GM23338 (cell line): ENCODE data around the gene CPNE1.
"Not testable (repeated sequence)": the region's sequence is repeated elsewhere in the genome, so short reads cannot be mapped to it uniquely, and the experiment has no call there.

Source experiments
- CREB1 ChIP-seq: fragments of 250-450 bp; sonication (Bioruptor Pico); IDR thresholded peaks from 2 replicates; pipeline ENCODE4 v1.5.0; 2020; ENCODE audit warnings: low read depth, mild to moderate bottlenecking, moderate library complexity
- CTCF ChIP-seq, 2 experiments: fragments of 200-600 bp in 1 of 2; sonication (generic) in 1 of 2; conservative IDR thresholded peaks; 2 replicates each; pipeline versions ENCODE4 v1.5.1 to v1.6.1; 2016 to 2017; ENCODE audit warnings: antibody characterized with exemption in 2 of 2, low read depth in 2 of 2, mild to moderate bottlenecking in 2 of 2, moderate library complexity in 1 of 2
- ETS1 ChIP-seq: IDR thresholded peaks from 2 replicates; pipeline ENCODE4 v1.6.1; 2016; ENCODE audit warnings: antibody characterized with exemption
- EZH2 ChIP-seq: fragments of 200-600 bp; sonication (generic); IDR thresholded peaks from one replicate; pipeline ENCODE4 v1.8.0; 2017; ENCODE audit warnings: antibody characterized with exemption, mild to moderate bottlenecking, low read depth; ENCODE audit not compliant: unreplicated experiment
- EZH2phosphoT487 ChIP-seq: fragments of 200-600 bp; sonication (generic); IDR thresholded peaks from one replicate; pipeline ENCODE4 v1.8.1; 2018; ENCODE audit warnings: antibody characterized with exemption; ENCODE audit not compliant: unreplicated experiment
- JUNB ChIP-seq: IDR thresholded peaks from one replicate; pipeline ENCODE4 v1.6.1; 2016; ENCODE audit warnings: antibody characterized with exemption; ENCODE audit not compliant: unreplicated experiment
- NANOG ChIP-seq: IDR thresholded peaks from 2 replicates; pipeline ENCODE4 v1.6.1; 2016; ENCODE audit warnings: antibody characterized with exemption, borderline replicate concordance
- POLR2AphosphoS5 ChIP-seq: IDR thresholded peaks from 2 replicates; pipeline ENCODE4 v1.6.1; 2016; ENCODE audit warnings: antibody characterized with exemption, low read depth
- REST ChIP-seq: IDR thresholded peaks from one replicate; pipeline ENCODE4 v1.6.1; 2018; ENCODE audit warnings: antibody characterized with exemption; ENCODE audit not compliant: unreplicated experiment
- STAT1 ChIP-seq: IDR thresholded peaks from one replicate; pipeline ENCODE4 v1.6.1; 2016; ENCODE audit warnings: antibody characterized with exemption; ENCODE audit not compliant: unreplicated experiment

GRCh38 chr20:35705894-35706293 is 41.2 kb upstream of the CPNE1 start:
- not testable (repeated sequence) for TF ChIP-seq CTCF (conservative IDR thresholded peaks at IDR 0.05; ENCODE audit: low read depth in 2 of 2); POLR2AphosphoS5; EZH2phosphoT487; EZH2; REST; STAT1; ETS1; JUNB; CREB1 (CRISPR knock-in tag); NANOG
